HCT116 (cell line): Measurements from ENCODE around the gene ACTBL2. TPM values are rescaled to one million over a fixed set of nuclear protein-coding genes. Genes with fewer than 3 reads are reported as not detected.

Experiments used
- ATAC-seq: fragments of 200-7000 bp; cut with Tn5 transposase; 2 replicates; pipeline ENCODE4 v1.9.1; 2020; ENCODE audit warnings: mild to moderate bottlenecking, moderate library complexity
- BruUV-seq: library from RNA; stranded (reverse); fragments of 400-500 nt; replicated peaks from 2 replicates; lab custom pipeline; 2021; lab: Mats Ljungman, UMichigan
- CTCF ChIA-PET: fragments of 300-600 bp; sonication (Branson Sonifier 250); formaldehyde crosslinking; loops from one replicate; lab custom pipeline; 2021; ENCODE audit warnings: antibody characterized with exemption; lab: Charles Lee
- POLR2A ChIA-PET: fragments of 300-600, 350-600 bp; sonication (Branson Sonifier 250); formaldehyde crosslinking; loops from one replicate; lab custom pipeline; 2021; ENCODE audit warnings: antibody characterized with exemption; lab: Charles Lee
- RAD21 ChIA-PET, 2 experiments: fragments of 300-600 bp; sonication (Branson Sonifier 250); formaldehyde crosslinking; loops; one replicate each; lab custom pipeline; 2023; ENCODE audit warnings: low total read pairs in 2 of 2; ENCODE audit not compliant: uncharacterized antibody in 2 of 2, unreplicated experiment in 2 of 2, low non-redundant PET in 1 of 2; lab: Charles Lee
- DNase-seq: peaks from one replicate; pipeline ENCODE4 v3.0.0-alpha.2; 2010; ENCODE audit warnings: low read depth, low spot score
- H2AFZ ChIP-seq: fragments of 200-600 bp; shearing (Covaris generic), sonication (generic); 2 replicates; pipeline ENCODE4 v1.6.1; 2017; ENCODE audit warnings: low read depth, mixed run types, mixed read lengths, antibody characterized with exemption, low read length; ENCODE audit not compliant: poor library complexity, severe bottlenecking
- H3K27ac ChIP-seq: 2 replicates; pipeline ENCODE4 v1.5.1; 2012; ENCODE audit warnings: low read depth, low read length
- H3K27me3 ChIP-seq: fragments of 200-600 bp; sonication (generic); 2 replicates; pipeline ENCODE4 v1.6.1; 2016; ENCODE audit warnings: mixed run types, low read length, mixed read lengths; ENCODE audit not compliant: insufficient read depth
- H3K36me3 ChIP-seq, 2 experiments: fragments of 200-500 bp in 1 of 2; fragments of 200-600 bp in 1 of 2; sonication (Bioruptor generic) in 1 of 2; sonication (generic) in 1 of 2; 2 replicates each; pipeline versions ENCODE4 v1.5.1 to v1.6.1; 2014 to 2016; ENCODE audit warnings: low read length in 2 of 2, inconsistent platforms in 1 of 2, mixed read lengths in 1 of 2, mixed run types in 1 of 2; ENCODE audit not compliant: insufficient read depth in 2 of 2, control insufficient read depth in 1 of 2
- H3K4me1 ChIP-seq, 2 experiments: fragments of 200-600 bp in 1 of 2; sonication (generic) in 1 of 2; 2 replicates each; pipeline versions ENCODE4 v1.5.1 to v1.6.1; 2012 to 2017; ENCODE audit warnings: low read length in 2 of 2, inconsistent platforms in 1 of 2, mild to moderate bottlenecking in 1 of 2, mixed read lengths in 1 of 2, mixed run types in 1 of 2, moderate library complexity in 1 of 2; ENCODE audit not compliant: insufficient read depth in 2 of 2, control insufficient read depth in 1 of 2
- H3K4me2 ChIP-seq: fragments of 200-600 bp; sonication (generic); 2 replicates; pipeline ENCODE4 v1.6.1; 2017; ENCODE audit warnings: mixed run types, low read length, mixed read lengths
- H3K4me3 ChIP-seq, 2 experiments: fragments of 200-600 bp in 1 of 2; sonication (generic) in 1 of 2; replicated peaks in 1 of 2; 2 replicates each; pipeline ENCODE4 v1.5.1; 2011 to 2016; ENCODE audit warnings: low read length in 2 of 2, control low read depth in 1 of 2, low read depth in 1 of 2, mild to moderate bottlenecking in 1 of 2, mixed read lengths in 1 of 2, mixed run types in 1 of 2
- H3K79me2 ChIP-seq: fragments of 200-600 bp; sonication (generic); 2 replicates; pipeline ENCODE4 v1.6.1; 2017; ENCODE audit warnings: mild to moderate bottlenecking, mixed run types, low read length, moderate library complexity, mixed read lengths; ENCODE audit not compliant: insufficient read depth
- H3K9ac ChIP-seq: fragments of 200-600 bp; sonication (generic); 2 replicates; pipeline ENCODE4 v1.6.1; 2016; ENCODE audit warnings: low read length, mixed read lengths
- H3K9me2 ChIP-seq: fragments of 200-600 bp; sonication (generic), shearing (Covaris generic); 2 replicates; pipeline ENCODE4 v1.6.1; 2017; ENCODE audit warnings: mixed run types, mild to moderate bottlenecking, moderate library complexity; ENCODE audit not compliant: insufficient read depth
- H3K9me3 ChIP-seq, 2 experiments: fragments of 200-500 bp in 1 of 2; fragments of 200-600 bp in 1 of 2; sonication (Bioruptor generic) in 1 of 2; sonication (generic) in 1 of 2; 2 replicates each; pipeline ENCODE4 v1.6.1; 2014 to 2017; ENCODE audit warnings: low read length in 2 of 2, mixed read lengths in 2 of 2, inconsistent platforms in 1 of 2, low read depth in 1 of 2, mild to moderate bottlenecking in 1 of 2, mixed run types in 1 of 2, moderate library complexity in 1 of 2; ENCODE audit not compliant: control insufficient read depth in 1 of 2, insufficient read depth in 1 of 2
- H4K20me1 ChIP-seq: fragments of 200-600 bp; sonication (generic), shearing (Covaris generic); 2 replicates; pipeline ENCODE4 v1.6.1; 2017; ENCODE audit warnings: mixed run types, mild to moderate bottlenecking, moderate library complexity; ENCODE audit not compliant: insufficient read depth
- CBX3 ChIP-seq: IDR thresholded peaks from 2 replicates; pipeline ENCODE4 v1.6.1; 2012; ENCODE audit warnings: low read depth
- EGR1 ChIP-seq: IDR thresholded peaks from 2 replicates; pipeline ENCODE4 v1.6.1; 2012; ENCODE audit warnings: low read depth
- ELF1 ChIP-seq: IDR thresholded peaks from 2 replicates; pipeline ENCODE4 v1.6.1; 2012; ENCODE audit warnings: low read depth, borderline replicate concordance
- FOSL1 ChIP-seq: IDR thresholded peaks from 2 replicates; pipeline ENCODE4 v1.6.1; 2012; ENCODE audit warnings: low read depth
- POLR2A ChIP-seq: IDR thresholded peaks from 2 replicates; pipeline ENCODE4 v1.7.0; 2011; ENCODE audit warnings: borderline replicate concordance; ENCODE audit not compliant: insufficient read depth, insufficient read length; ENCODE audit errors: extremely low read depth
- SP1 ChIP-seq: IDR thresholded peaks from 2 replicates; pipeline ENCODE4 v1.6.1; 2012; ENCODE audit warnings: low read depth
- YY1 ChIP-seq: IDR thresholded peaks from 2 replicates; pipeline ENCODE4 v1.6.1; 2011; ENCODE audit warnings: low read length, low read depth, moderate library complexity, mild to moderate bottlenecking; ENCODE audit not compliant: insufficient replicate concordance; ENCODE audit errors: extremely low read depth
- ZFX ChIP-seq: fragments of 450-650 bp; IDR thresholded peaks from 2 replicates; pipeline ENCODE4 v1.6.1; 2017
- intact Hi-C: fragments of 100-400 bp; cut with micrococcal nuclease; formaldehyde crosslinking; loops from 2 replicates; pipeline ENCODE4 v1.10.0; 2022
- total RNA-seq: library from RNA; stranded (reverse); gene quantifications from one replicate; pipeline ENCODE4 v1.2.1, GENCODE V29; 2021; ENCODE audit not compliant: unreplicated experiment
- TF ChIP-seq, protein P1 (sequence below): IDR thresholded peaks from 2 replicates; pipeline ENCODE4 v1.6.1; 2012; ENCODE audit warnings: low read depth

Gene ACTBL2
- total RNA-seq, 1 experiment from 2014 or later: 0.07 TPM

DNA sequence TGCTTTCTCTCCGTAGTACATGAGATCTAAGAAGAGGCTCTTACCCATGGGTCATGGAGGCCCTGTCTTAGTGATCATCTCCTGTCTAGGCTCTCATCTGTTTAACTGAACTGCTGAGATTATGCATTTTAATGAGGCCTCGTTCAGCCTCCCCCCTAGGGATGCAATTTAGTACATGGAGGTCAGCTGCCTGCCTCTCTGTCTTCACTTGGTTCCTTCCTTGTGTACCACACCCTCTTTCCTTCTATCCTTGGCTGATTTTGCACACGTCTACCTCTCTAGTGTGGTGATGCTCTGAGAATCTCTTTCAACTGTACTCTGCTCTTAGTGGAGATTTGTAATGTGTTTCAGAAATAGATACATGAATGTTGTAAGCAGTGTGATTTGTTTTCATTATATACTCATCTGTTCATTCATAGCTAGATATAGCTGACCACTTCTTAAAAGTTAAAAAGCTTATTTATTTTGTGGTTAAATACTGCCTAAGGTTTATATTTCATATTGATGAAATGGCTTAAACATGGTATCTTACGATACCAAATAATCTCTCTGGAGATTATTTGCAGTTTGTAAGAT, 3.5 kb upstream of the ACTBL2 start:
- POLR2A ChIA-PET: no interaction called here
- H3K9ac ChIP-seq: no peak overlapping the region
- H3K4me3 ChIP-seq: no peak overlapping the region
- H3K27ac ChIP-seq: no peak overlapping the region
- H3K4me2 ChIP-seq: no peak overlapping the region
- intact Hi-C loops: no loop called here
- no peaks in the 10 kb centered on the region for H3K27me3 ChIP-seq
- no peaks in the 10 kb centered on the region for H3K9me2 ChIP-seq
- H3K79me2 ChIP-seq: no peaks in the 10 kb centered on the region
- H3K9me3 ChIP-seq: no peaks in the 10 kb centered on the region
- H3K4me1 ChIP-seq: peaks cover 16 to 22% of the 10 kb centered on the region in 2 experiments
- RAD21 ChIA-PET: no interaction called here
- BruUV-seq: no TSS peak
- DNase-seq (no peak), ATAC-seq (no peak)
- TF ChIP-seq FOSL1 (no peak), YY1 (no peak), ELF1 (no peak), CBX3 (no peak), SP1 (no peak), POLR2A (no peak), ZFX (no peak), EGR1 (no peak)
- TF ChIP-seq, protein P1, sequence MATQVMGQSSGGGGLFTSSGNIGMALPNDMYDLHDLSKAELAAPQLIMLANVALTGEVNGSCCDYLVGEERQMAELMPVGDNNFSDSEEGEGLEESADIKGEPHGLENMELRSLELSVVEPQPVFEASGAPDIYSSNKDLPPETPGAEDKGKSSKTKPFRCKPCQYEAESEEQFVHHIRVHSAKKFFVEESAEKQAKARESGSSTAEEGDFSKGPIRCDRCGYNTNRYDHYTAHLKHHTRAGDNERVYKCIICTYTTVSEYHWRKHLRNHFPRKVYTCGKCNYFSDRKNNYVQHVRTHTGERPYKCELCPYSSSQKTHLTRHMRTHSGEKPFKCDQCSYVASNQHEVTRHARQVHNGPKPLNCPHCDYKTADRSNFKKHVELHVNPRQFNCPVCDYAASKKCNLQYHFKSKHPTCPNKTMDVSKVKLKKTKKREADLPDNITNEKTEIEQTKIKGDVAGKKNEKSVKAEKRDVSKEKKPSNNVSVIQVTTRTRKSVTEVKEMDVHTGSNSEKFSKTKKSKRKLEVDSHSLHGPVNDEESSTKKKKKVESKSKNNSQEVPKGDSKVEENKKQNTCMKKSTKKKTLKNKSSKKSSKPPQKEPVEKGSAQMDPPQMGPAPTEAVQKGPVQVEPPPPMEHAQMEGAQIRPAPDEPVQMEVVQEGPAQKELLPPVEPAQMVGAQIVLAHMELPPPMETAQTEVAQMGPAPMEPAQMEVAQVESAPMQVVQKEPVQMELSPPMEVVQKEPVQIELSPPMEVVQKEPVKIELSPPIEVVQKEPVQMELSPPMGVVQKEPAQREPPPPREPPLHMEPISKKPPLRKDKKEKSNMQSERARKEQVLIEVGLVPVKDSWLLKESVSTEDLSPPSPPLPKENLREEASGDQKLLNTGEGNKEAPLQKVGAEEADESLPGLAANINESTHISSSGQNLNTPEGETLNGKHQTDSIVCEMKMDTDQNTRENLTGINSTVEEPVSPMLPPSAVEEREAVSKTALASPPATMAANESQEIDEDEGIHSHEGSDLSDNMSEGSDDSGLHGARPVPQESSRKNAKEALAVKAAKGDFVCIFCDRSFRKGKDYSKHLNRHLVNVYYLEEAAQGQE: no peak
- CTCF ChIA-PET: interaction anchor here (2.0 kb wide), 1 partner anchor 13 kb away, joined by 5 read pairs; no protein-coding TSS in a partner anchor
- H4K20me1 ChIP-seq: no peaks in the 10 kb centered on the region
- peak overlapping the region; percentile 54 for H2AFZ ChIP-seq
- no peaks in the 10 kb centered on the region for H3K36me3 ChIP-seq
